Smooth muscle cell (in vitro differentiated cells): Measurements from ENCODE around the gene CCDC82. TPM values are rescaled to one million over a fixed set of nuclear protein-coding genes. Genes with fewer than 3 reads are reported as not detected.

Source experiments
- DNase-seq: peaks from one replicate; lab custom pipeline; 2025; ENCODE audit not compliant: unreplicated experiment; lab: John Stamatoyannopoulos, UW
- H2AFZ ChIP-seq: fragments of 200-600 bp; sonication (generic); 2 replicates; pipeline ENCODE4 v1.6.0; 2016; ENCODE audit warnings: antibody characterized with exemption, low read depth, mild to moderate bottlenecking
- H3F3A ChIP-seq: fragments of 200-600 bp; sonication (generic); 2 replicates; pipeline ENCODE4 v1.6.0; 2017; ENCODE audit warnings: antibody characterized with exemption, low read depth
- H3K27ac ChIP-seq: fragments of 200-600 bp; sonication (generic); 2 replicates; pipeline ENCODE4 v1.5.1; 2016; ENCODE audit warnings: low read depth, mild to moderate bottlenecking
- H3K27me3 ChIP-seq: fragments of 200-600 bp; sonication (generic); 2 replicates; pipeline ENCODE4 v1.6.1; 2016; ENCODE audit warnings: low read depth, mild to moderate bottlenecking
- H3K36me3 ChIP-seq: fragments of 200-600 bp; sonication (generic); 2 replicates; pipeline ENCODE4 v1.5.1; 2016; ENCODE audit warnings: low read depth
- H3K4me1 ChIP-seq: fragments of 200-600 bp; sonication (generic); 2 replicates; pipeline ENCODE4 v1.5.1; 2016; ENCODE audit warnings: low read depth
- H3K4me2 ChIP-seq: fragments of 200-600 bp; sonication (generic); 2 replicates; pipeline ENCODE4 v1.6.0; 2016; ENCODE audit warnings: mild to moderate bottlenecking
- H3K4me3 ChIP-seq: fragments of 200-600 bp; sonication (generic); 2 replicates; pipeline ENCODE4 v1.5.1; 2016; ENCODE audit warnings: mild to moderate bottlenecking
- H3K79me2 ChIP-seq: fragments of 200-600 bp; sonication (generic); 2 replicates; pipeline ENCODE4 v1.6.0; 2016; ENCODE audit warnings: low read depth, mild to moderate bottlenecking
- H3K9ac ChIP-seq: fragments of 200-600 bp; sonication (generic); 2 replicates; pipeline ENCODE4 v1.6.0; 2016; ENCODE audit warnings: low read depth
- H3K9me3 ChIP-seq: fragments of 200-600 bp; sonication (generic); replicated peaks from 2 replicates; pipeline ENCODE4 v1.5.1; 2016; ENCODE audit warnings: low read depth
- H4K20me1 ChIP-seq: fragments of 200-600 bp; sonication (generic); 2 replicates; pipeline ENCODE4 v1.6.0; 2016; ENCODE audit warnings: low read depth
- WGBS: methylation state at CpG from one replicate; pipeline ENCODE4 v1.1.7; 2016; ENCODE audit warnings: low lambda C conversion rate; 5-methylcytosine and 5-hydroxymethylcytosine counted together
- polyA plus RNA-seq: library from polyadenylated mRNA; unstranded; fragments of >200 nt; fragmentation: Nextera tagmentation; extraction: Ambion mirVana; gene quantifications from 2 replicates; pipeline ENCODE4 v1.2.1, GENCODE V29; 2016
- total RNA-seq: library from RNA; depleted of rRNA; stranded (reverse); fragments of >200 nt; gene quantifications from 2 replicates; pipeline ENCODE4 v1.2.3, GENCODE V29; 2014
- TF ChIP-seq, protein P1 (sequence below): fragments of 200-600 bp; sonication (generic); IDR thresholded peaks from 2 replicates; pipeline ENCODE4 v1.5.1; 2017; ENCODE audit warnings: borderline replicate concordance, mild to moderate bottlenecking, antibody characterized with exemption; ENCODE audit not compliant: insufficient read depth, poor library complexity, severe bottlenecking

Gene CCDC82
- total and polyA plus RNA-seq, 2 experiments from 2014 or later, result 19.8 to 32.8 TPM

DNA sequence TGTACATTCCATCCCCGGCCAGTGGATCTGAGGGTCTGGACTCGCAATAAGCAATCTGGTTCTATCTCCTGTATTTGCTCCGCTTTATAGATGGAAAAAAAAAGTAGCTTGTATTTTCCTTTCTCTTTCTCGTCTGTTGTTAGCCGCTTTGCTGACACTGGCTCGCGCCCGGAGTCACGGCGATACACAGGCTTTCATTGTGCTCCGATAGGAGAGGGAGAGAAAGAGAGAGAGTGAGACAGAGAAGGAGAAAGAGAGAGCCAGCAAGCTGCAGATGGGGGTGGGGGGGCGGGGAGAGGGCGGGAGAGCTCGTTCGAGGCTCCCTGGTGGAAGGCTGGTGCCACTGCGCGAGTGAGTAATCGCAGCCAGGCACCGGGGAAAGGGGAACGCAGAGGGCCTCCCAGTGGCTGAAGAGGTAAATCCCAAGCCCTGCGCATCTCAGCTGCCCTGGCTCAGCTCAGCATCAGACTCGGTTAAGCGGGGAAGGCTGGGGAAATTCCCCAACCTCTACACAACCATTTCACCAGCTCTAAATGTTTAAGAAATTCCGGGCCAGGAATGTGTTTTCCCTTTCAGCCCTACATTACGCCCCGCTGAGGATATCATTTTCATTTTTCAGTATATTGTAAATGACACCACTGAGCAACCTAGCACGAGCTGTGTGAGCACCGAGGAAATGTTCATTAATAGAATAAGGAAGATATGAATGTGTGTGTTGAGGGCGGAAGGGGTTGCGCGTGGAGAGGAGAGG, 46.6 kb downstream of the CCDC82 start, which contains the start of gene MAML2:
Gene MAML2 (minus strand): TSS at position 235 of the 751 bp plus-strand sequence. CDS start 1,300 bp downstream, outside the sequence.
- Histone ChIP-seq H3K9me3 (no peaks in the 10 kb centered on the region), H3K36me3 (no peaks in the 10 kb centered on the region), H3K4me3 (peak within 1 kb of the TSS; percentile 97), H3K79me2 (peaks cover 49% of the 10 kb centered on the region), H3K27ac (peak within 1 kb of the TSS; percentile 90), H3K4me1 (peaks cover 29% of the 10 kb centered on the region), H3K27me3 (no peaks in the 10 kb centered on the region), H4K20me1 (no peaks in the 10 kb centered on the region), H3F3A (peaks cover 28% of the 10 kb centered on the region), H3K9ac (peak within 1 kb of the TSS; percentile 90), H2AFZ (peak within 1 kb of the TSS; percentile 91), H3K4me2 (peak within 1 kb of the TSS; percentile 91)
- DNase-seq, result peak; percentile 73
- 16% methylated on average over 26 of the region's 31 CpGs for WGBS
- TF ChIP-seq, protein P1, sequence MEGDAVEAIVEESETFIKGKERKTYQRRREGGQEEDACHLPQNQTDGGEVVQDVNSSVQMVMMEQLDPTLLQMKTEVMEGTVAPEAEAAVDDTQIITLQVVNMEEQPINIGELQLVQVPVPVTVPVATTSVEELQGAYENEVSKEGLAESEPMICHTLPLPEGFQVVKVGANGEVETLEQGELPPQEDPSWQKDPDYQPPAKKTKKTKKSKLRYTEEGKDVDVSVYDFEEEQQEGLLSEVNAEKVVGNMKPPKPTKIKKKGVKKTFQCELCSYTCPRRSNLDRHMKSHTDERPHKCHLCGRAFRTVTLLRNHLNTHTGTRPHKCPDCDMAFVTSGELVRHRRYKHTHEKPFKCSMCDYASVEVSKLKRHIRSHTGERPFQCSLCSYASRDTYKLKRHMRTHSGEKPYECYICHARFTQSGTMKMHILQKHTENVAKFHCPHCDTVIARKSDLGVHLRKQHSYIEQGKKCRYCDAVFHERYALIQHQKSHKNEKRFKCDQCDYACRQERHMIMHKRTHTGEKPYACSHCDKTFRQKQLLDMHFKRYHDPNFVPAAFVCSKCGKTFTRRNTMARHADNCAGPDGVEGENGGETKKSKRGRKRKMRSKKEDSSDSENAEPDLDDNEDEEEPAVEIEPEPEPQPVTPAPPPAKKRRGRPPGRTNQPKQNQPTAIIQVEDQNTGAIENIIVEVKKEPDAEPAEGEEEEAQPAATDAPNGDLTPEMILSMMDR, result peak; percentile 78

DNA sequence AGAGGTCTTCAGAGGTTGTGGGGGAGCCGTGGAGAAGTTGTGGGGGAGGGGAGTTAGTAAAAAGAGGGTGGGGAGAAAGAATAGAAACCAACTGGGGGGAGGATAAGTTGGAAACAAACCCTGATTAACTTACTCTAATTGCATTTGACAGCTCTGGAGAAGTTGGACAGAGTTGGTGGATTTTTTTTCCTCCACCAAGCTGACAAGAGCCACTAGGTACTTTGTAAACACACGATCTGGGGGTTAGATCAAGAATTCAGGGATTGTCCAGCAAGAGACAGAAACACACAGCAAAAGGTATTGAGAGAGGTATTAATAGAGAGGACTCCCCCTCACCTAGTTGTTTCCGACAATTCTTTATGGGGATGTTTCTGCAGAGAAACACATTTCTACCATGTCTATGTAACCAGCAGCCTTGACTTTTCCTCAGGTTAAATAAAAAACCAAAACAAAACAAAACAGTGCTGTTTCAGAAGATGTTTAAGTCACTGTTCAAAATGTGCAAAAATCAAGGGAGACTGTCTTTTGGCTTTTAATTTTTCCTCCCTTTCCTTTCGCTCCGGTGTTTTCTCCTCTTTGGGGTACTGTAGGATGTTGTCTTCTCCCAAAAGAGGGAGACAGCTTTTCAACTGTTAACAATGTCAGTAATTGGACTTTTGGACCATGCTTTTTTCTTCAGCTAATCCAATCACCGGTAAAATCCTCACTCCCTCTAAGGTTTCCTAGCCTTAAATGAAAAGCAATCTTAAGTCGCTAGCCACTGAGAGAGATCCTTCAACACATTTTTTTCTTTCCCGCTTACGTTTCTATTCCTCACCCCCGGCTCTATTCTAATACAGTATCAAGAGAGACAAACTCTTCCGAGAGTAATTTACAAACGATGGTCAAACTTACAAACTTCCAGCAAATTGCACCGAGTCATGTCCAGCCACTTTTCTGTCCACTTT, 47.4 kb downstream of the CCDC82 start:
- Histone ChIP-seq H2AFZ (peak overlapping the region; percentile 91), H3K27ac (peak overlapping the region; percentile 90), H3K4me3 (peak overlapping the region; percentile 97), H3K9ac (peak overlapping the region; percentile 90), H3K36me3 (no peaks in the 10 kb centered on the region), H3K4me1 (peaks cover 38% of the 10 kb centered on the region), H3K4me2 (peak overlapping the region; percentile 91), H4K20me1 (peaks cover 8% of the 10 kb centered on the region), H3K79me2 (peaks cover 57% of the 10 kb centered on the region), H3K27me3 (no peaks in the 10 kb centered on the region), H3K9me3 (no peaks in the 10 kb centered on the region), H3F3A (peaks cover 28% of the 10 kb centered on the region)
- TF ChIP-seq, protein P1, result no peak
- 3% methylated on average over 13 of the region's 13 CpGs for WGBS
- no peak for DNase-seq

DNA sequence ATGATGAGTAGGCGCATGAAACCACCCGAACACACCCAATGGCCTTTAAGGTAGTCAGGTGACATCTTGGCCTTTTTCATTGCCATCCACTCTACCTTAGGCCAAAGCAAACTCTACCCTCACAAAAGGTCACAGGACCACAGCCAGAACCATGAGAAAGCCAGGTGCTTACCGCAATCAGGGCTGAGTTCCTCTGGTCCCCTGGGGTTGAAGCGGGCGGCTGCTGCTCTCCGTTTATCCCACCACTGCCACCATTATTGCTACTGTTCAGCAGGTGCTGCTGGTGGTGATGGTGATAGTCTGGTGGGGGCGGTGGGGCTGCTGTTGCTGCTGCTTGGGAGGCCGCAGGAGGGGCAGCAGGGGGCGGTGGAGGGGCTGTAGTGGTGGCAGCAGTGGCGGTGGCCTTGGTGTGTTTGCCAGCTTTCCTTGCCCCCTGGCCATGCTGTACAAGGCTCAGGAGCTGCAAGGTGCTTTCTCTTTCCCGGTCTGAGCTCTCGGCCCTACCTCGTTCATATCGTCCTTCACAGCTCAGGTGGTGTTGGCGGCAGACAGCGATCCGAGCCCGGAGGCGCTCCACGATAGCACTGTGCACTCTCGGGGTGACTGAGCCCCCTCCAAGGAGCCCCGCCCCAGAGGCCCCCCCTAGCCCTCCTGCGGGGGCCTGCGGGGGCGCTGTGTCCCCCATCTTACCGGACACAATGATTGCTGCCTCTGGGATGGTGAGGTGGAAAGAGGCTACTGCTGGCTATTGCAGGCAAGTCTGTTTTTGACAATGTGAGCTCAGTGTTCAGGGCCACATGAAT, 48.3 kb downstream of the CCDC82 start:
- Histone ChIP-seq H3K27ac (peak overlapping the region; percentile 90), H3K9me3 (no peaks in the 10 kb centered on the region), H3K79me2 (peaks cover 66% of the 10 kb centered on the region), H3K36me3 (no peaks in the 10 kb centered on the region), H3K4me3 (peak overlapping the region; percentile 97), H2AFZ (no peak overlapping the region), H4K20me1 (peaks cover 11% of the 10 kb centered on the region), H3K4me2 (peak overlapping the region; percentile 91), H3K27me3 (no peaks in the 10 kb centered on the region), H3F3A (peaks cover 28% of the 10 kb centered on the region), H3K9ac (peak overlapping the region; percentile 90), H3K4me1 (peaks cover 47% of the 10 kb centered on the region)
- 37% methylated on average over 22 of the region's 26 CpGs for WGBS
- TF ChIP-seq, protein P1, result peak; percentile 26
- no peak for DNase-seq
